ENCODE results near the gene OPN1MW3. TPM values are rescaled to one million over a fixed set of nuclear protein-coding genes. Genes with fewer than 3 reads are reported as not detected.
"Not testable (repeated sequence)": the region's sequence is repeated elsewhere in the genome, so short reads cannot be mapped to it uniquely, and the experiment has no call there.

OPN1MW3 gene
- not detected for total RNA-seq

GRCh38 chrX:154257282-154257681, at the start of gene OPN1MW3:
Gene OPN1MW3, plus strand, starts transcription at chrX:154257582. Its CDS starts 38 bp downstream, at chrX:154257620.
- not testable (repeated sequence) for DNase-seq

GRCh38 chrX:154209670-154210418, 47.5 kb upstream of the OPN1MW3 start:
- not testable (repeated sequence) for DNase-seq

- not testable (repeated sequence) for DNase-seq
Observed at GRCh38 chrX:154211057-154211456, 46.3 kb upstream of the OPN1MW3 start.

GRCh38 chrX:154211499-154211898, 45.9 kb upstream of the OPN1MW3 start:
- DNase-seq = not testable (repeated sequence)

GRCh38 chrX:154219456-154219855, 37.9 kb upstream of the OPN1MW3 start, which contains the start of gene OPN1MW2:
Gene OPN1MW2, plus strand, starts transcription at chrX:154219756. Its CDS starts 60 bp downstream, at chrX:154219816.
- DNase-seq = not testable (repeated sequence)

- not testable (repeated sequence) for DNase-seq
Observed at GRCh38 chrX:154225292-154225691, 32.1 kb upstream of the OPN1MW3 start.

GRCh38 chrX:154226706-154227105, 30.7 kb upstream of the OPN1MW3 start:
- DNase-seq = not testable (repeated sequence)

GRCh38 chrX:154231443-154231842, 25.9 kb upstream of the OPN1MW3 start:
- DNase-seq = not testable (repeated sequence)

GRCh38 chrX:154233620-154234019, 23.8 kb upstream of the OPN1MW3 start:
- DNase-seq = not testable (repeated sequence)

- not testable (repeated sequence) for DNase-seq
Observed at GRCh38 chrX:154238939-154239559, 18.3 kb upstream of the OPN1MW3 start.

GRCh38 chrX:154239982-154240503, 17.3 kb upstream of the OPN1MW3 start:
- DNase-seq = peak; percentile 0

- not testable (repeated sequence) for DNase-seq
Observed at GRCh38 chrX:154247377-154248045, 9.9 kb upstream of the OPN1MW3 start.

GRCh38 chrX:154248076-154248475, 9.3 kb upstream of the OPN1MW3 start:
- not testable (repeated sequence) for DNase-seq

GRCh38 chrX:154258711-154259110, 1.3 kb downstream of the OPN1MW3 start:
- not testable (repeated sequence) for DNase-seq

- DNase-seq = not testable (repeated sequence)
Observed at GRCh38 chrX:154263072-154263471, 5.7 kb downstream of the OPN1MW3 start.

- not testable (repeated sequence) for DNase-seq
Observed at GRCh38 chrX:154269245-154269644, 11.9 kb downstream of the OPN1MW3 start.

GRCh38 chrX:154284489-154285338, 27.3 kb downstream of the OPN1MW3 start:
- not testable (repeated sequence) for DNase-seq

GRCh38 chrX:154286406-154286805, 29.0 kb downstream of the OPN1MW3 start:
- not testable (repeated sequence) for DNase-seq

- no peak for DNase-seq
Observed at GRCh38 chrX:154294791-154295574, 37.6 kb downstream of the OPN1MW3 start, which contains the start of gene TEX28. Gene TEX28, minus strand, starts transcription at chrX:154295124. Its CDS starts 3,007 bp downstream, at chrX:154292117.

GRCh38 chrX:154295664-154296310, 38.4 kb downstream of the OPN1MW3 start, which contains the start of gene TKTL1:
Gene TKTL1, plus strand, starts transcription at chrX:154295795. Its CDS starts 65 bp downstream, at chrX:154295860.
- no peak for DNase-seq

Measured in tongue (tissue), 2 donors.